SK-N-SH (cell line): ENCODE measurements around the gene ARMH4. TPM values are rescaled to one million over a fixed set of nuclear protein-coding genes. Genes with fewer than 3 reads are reported as not detected.

ENCODE experiments used
- CTCF ChIA-PET: fragments of 300-600, 350-600 bp; formaldehyde crosslinking; extraction: SDS; loops from one replicate; lab custom pipeline; 2021; lab: Yijun Ruan, JAX
- POLR2A ChIA-PET: fragments of 350-600 bp; sonication (Branson Sonifier 250); formaldehyde crosslinking; extraction: SDS; loops from one replicate; lab custom pipeline; 2020; ENCODE audit warnings: antibody characterized with exemption, inconsistent platforms; lab: Yijun Ruan, JAX
- DNase-seq: peaks from one replicate; pipeline ENCODE4 v3.0.0; 2012
- H2AFZ ChIP-seq: fragments of 200-600 bp; sonication (generic); 2 replicates; pipeline ENCODE4 v1.8.1; 2016; ENCODE audit warnings: antibody characterized with exemption, mild to moderate bottlenecking, low read depth
- H3F3A ChIP-seq: fragments of 200-600 bp; sonication (generic); replicated peaks from 2 replicates; pipeline ENCODE3; 2016; ENCODE audit warnings: antibody characterized with exemption, mild to moderate bottlenecking; ENCODE audit not compliant: insufficient read depth
- H3K27ac ChIP-seq, 2 experiments: fragments of 200-500 bp in 1 of 2; fragments of 200-600 bp in 1 of 2; sonication (Bioruptor generic) in 1 of 2; sonication (generic), shearing (Covaris generic) in 1 of 2; 2 replicates each; pipeline versions ENCODE4 v1.5.1 to v1.6.1; 2014 to 2016; ENCODE audit warnings: low read depth in 2 of 2, inconsistent platforms in 1 of 2, low read length in 1 of 2, mild to moderate bottlenecking in 1 of 2, mixed read lengths in 1 of 2
- H3K27me3 ChIP-seq: fragments of 200-600 bp; sonication (generic), shearing (Covaris generic); 2 replicates; pipeline ENCODE4 v1.6.1; 2016; ENCODE audit warnings: mixed run types; ENCODE audit not compliant: insufficient read depth
- H3K36me3 ChIP-seq, 2 experiments: fragments of 200-500 bp in 1 of 2; fragments of 200-600 bp in 1 of 2; sonication (Bioruptor generic) in 1 of 2; sonication (generic) in 1 of 2; replicated peaks in 1 of 2; 2 replicates each; pipeline versions ENCODE3 to v1.5.1; 2014 to 2016; ENCODE audit warnings: low read length in 1 of 2, mild to moderate bottlenecking in 1 of 2; ENCODE audit not compliant: insufficient read depth in 2 of 2, control insufficient read depth in 1 of 2
- H3K4me1 ChIP-seq, 2 experiments: fragments of 200-500 bp in 1 of 2; fragments of 200-600 bp in 1 of 2; sonication (Bioruptor generic) in 1 of 2; sonication (generic), shearing (Covaris generic) in 1 of 2; 2 replicates each; pipeline versions ENCODE4 v1.5.1 to v1.6.1; 2014 to 2016; ENCODE audit warnings: low read depth in 1 of 2, low read length in 1 of 2, mixed run types in 1 of 2; ENCODE audit not compliant: insufficient read depth in 2 of 2, control insufficient read depth in 1 of 2
- H3K4me2 ChIP-seq: fragments of 200-600 bp; sonication (generic), shearing (Covaris generic); 2 replicates; pipeline ENCODE4 v1.6.1; 2017; ENCODE audit warnings: mixed run types
- H3K4me3 ChIP-seq, 2 experiments: fragments of 200-500 bp in 1 of 2; fragments of 200-600 bp in 1 of 2; sonication (Bioruptor generic) in 1 of 2; sonication (generic), shearing (Covaris generic) in 1 of 2; 2 replicates each; pipeline versions ENCODE4 v1.5.1 to v1.8.1; 2014 to 2016; ENCODE audit warnings: low read depth in 2 of 2, inconsistent platforms in 1 of 2, low read length in 1 of 2, mild to moderate bottlenecking in 1 of 2, mixed read lengths in 1 of 2, moderate library complexity in 1 of 2
- H3K79me2 ChIP-seq: fragments of 200-600 bp; sonication (generic); 2 replicates; pipeline ENCODE4 v1.8.1; 2017; ENCODE audit warnings: mild to moderate bottlenecking; ENCODE audit not compliant: insufficient read depth
- H3K9ac ChIP-seq: fragments of 200-600 bp; sonication (generic); 2 replicates; pipeline ENCODE4 v1.6.1; 2017; ENCODE audit warnings: mixed run types
- H3K9me2 ChIP-seq: fragments of 200-600 bp; sonication (generic); 2 replicates; pipeline ENCODE4 v1.6.1; 2017; ENCODE audit warnings: mixed run types
- H3K9me3 ChIP-seq: fragments of 200-600 bp; sonication (generic); 2 replicates; pipeline ENCODE4 v1.6.1; 2017; ENCODE audit warnings: mixed run types, mild to moderate bottlenecking, moderate library complexity
- H4K20me1 ChIP-seq: fragments of 200-600 bp; sonication (generic); 2 replicates; pipeline ENCODE4 v1.6.1; 2017; ENCODE audit warnings: mild to moderate bottlenecking, mixed run types; ENCODE audit not compliant: insufficient read depth
- CHD2 ChIP-seq: fragments of 150-350 bp; IDR thresholded peaks from 2 replicates; pipeline ENCODE4 v1.6.1; 2018; ENCODE audit warnings: low read length; ENCODE audit not compliant: partially characterized antibody
- ELF1 ChIP-seq: IDR thresholded peaks from 2 replicates; pipeline ENCODE4 v1.4.0; 2012
- EZH2phosphoT487 ChIP-seq: fragments of 200-600 bp; sonication (generic); IDR thresholded peaks from 2 replicates; pipeline ENCODE4 v1.6.1; 2017; ENCODE audit warnings: low read depth, mixed run types, mild to moderate bottlenecking, antibody characterized with exemption, moderate library complexity, borderline replicate concordance
- FOSL2 ChIP-seq: IDR thresholded peaks from 2 replicates; pipeline ENCODE4 v1.4.0; 2012; ENCODE audit warnings: low read depth, mild to moderate bottlenecking, moderate library complexity, borderline replicate concordance
- GABPA ChIP-seq: IDR thresholded peaks from 2 replicates; pipeline ENCODE4 v1.4.0; 2012; ENCODE audit warnings: low read depth, mild to moderate bottlenecking
- GATA2 ChIP-seq: sonication (generic); formaldehyde crosslinking; IDR thresholded peaks from 2 replicates; pipeline ENCODE4 v1.5.0; 2020; ENCODE audit warnings: mild to moderate bottlenecking, missing genetic modification reagents
- JUND ChIP-seq: IDR thresholded peaks from 2 replicates; pipeline ENCODE4 v1.4.0; 2012
- MAX ChIP-seq: IDR thresholded peaks from 2 replicates; pipeline ENCODE4 v1.4.0; 2012; ENCODE audit warnings: low read depth
- MXI1 ChIP-seq: IDR thresholded peaks from 2 replicates; pipeline ENCODE4 v1.6.1; 2012; ENCODE audit warnings: mild to moderate bottlenecking, low read depth, low read length, improper control_type of control experiment
- NFIC ChIP-seq: IDR thresholded peaks from 2 replicates; pipeline ENCODE4 v1.4.0; 2012; ENCODE audit warnings: borderline replicate concordance
- NRF1 ChIP-seq: IDR thresholded peaks from 2 replicates; pipeline ENCODE4 v1.6.1; 2012; ENCODE audit warnings: low read depth, mild to moderate bottlenecking, low read length
- POLR2AphosphoS5 ChIP-seq: IDR thresholded peaks from 2 replicates; pipeline ENCODE4 v1.6.1; 2012; ENCODE audit warnings: low read depth, low read length
- RAD21 ChIP-seq: IDR thresholded peaks from 2 replicates; pipeline ENCODE4 v1.6.1; 2012; ENCODE audit warnings: mild to moderate bottlenecking, low read length
- RCOR1 ChIP-seq: fragments of 150-350 bp; IDR thresholded peaks from 2 replicates; pipeline ENCODE4 v1.6.1; 2017; ENCODE audit warnings: antibody characterized with exemption, low read length
- REST ChIP-seq: IDR thresholded peaks from 2 replicates; pipeline ENCODE4 v1.6.1; 2012; ENCODE audit warnings: mild to moderate bottlenecking, low read depth, low read length, moderate library complexity
- YY1 ChIP-seq: IDR thresholded peaks from 2 replicates; pipeline ENCODE4 v1.4.0; 2012; ENCODE audit warnings: low read depth, mild to moderate bottlenecking
- WGBS: methylation state at CpG from one replicate; pipeline ENCODE4 v1.1.6; 2017; ENCODE audit warnings: low lambda C conversion rate; 5-methylcytosine and 5-hydroxymethylcytosine counted together
- polyA plus RNA-seq, 3 experiments: library from polyadenylated mRNA; depleted of rRNA; stranded (reverse); fragments of >200 nt; gene quantifications; 2 replicates each; pipeline ENCODE4 v1.2.3, GENCODE V29; 2012
- TF ChIP-seq, protein P1 (sequence below): fragments of 150-350 bp; IDR thresholded peaks from 2 replicates; pipeline ENCODE4 v1.6.1; 2017; ENCODE audit warnings: antibody characterized with exemption, low read length, low read depth, borderline replicate concordance
- TF ChIP-seq, protein P2 (sequence below): fragments of 200-600 bp; sonication (generic); IDR thresholded peaks from 2 replicates; pipeline ENCODE4 v1.6.1; 2017; ENCODE audit warnings: antibody characterized with exemption, mild to moderate bottlenecking, moderate library complexity

Gene ARMH4
- polyA plus RNA-seq, 1 of the 3 experiments (the other 2 are of a cell fraction): 0.39 TPM

GRCh38 chr14:57999979-58000378 is 152.0 kb downstream of the ARMH4 start:
- ChIA-PET POLR2A (no interaction called here), CTCF (no interaction called here)
- Histone ChIP-seq H3K9ac (no peak overlapping the region), H3K79me2 (no peaks in the 10 kb centered on the region), H3F3A (no peaks in the 10 kb centered on the region), H3K27ac (no peak overlapping the region), H2AFZ (no peak overlapping the region), H3K4me1 (peaks cover 0 to 16% of the 10 kb centered on the region in 2 experiments; a peak in 1 of 4 replicates), H4K20me1 (no peaks in the 10 kb centered on the region), H3K4me2 (no peak overlapping the region), H3K4me3 (no peak overlapping the region), H3K9me2 (no peaks in the 10 kb centered on the region), H3K36me3 (no peaks in the 10 kb centered on the region), H3K27me3 (no peaks in the 10 kb centered on the region), H3K9me3 (no peaks in the 10 kb centered on the region)
- TF ChIP-seq MAX (no peak), NRF1 (no peak), CHD2 (no peak), REST (no peak), NFIC (no peak), MXI1 (no peak), ELF1 (no peak), RAD21 (no peak), GABPA (no peak), POLR2AphosphoS5 (no peak), FOSL2 (no peak), GATA2 (CRISPR knock-in tag) (no peak), RCOR1 (no peak), YY1 (no peak), EZH2phosphoT487 (no peak), JUND (no peak)
- TF ChIP-seq, protein P1, sequence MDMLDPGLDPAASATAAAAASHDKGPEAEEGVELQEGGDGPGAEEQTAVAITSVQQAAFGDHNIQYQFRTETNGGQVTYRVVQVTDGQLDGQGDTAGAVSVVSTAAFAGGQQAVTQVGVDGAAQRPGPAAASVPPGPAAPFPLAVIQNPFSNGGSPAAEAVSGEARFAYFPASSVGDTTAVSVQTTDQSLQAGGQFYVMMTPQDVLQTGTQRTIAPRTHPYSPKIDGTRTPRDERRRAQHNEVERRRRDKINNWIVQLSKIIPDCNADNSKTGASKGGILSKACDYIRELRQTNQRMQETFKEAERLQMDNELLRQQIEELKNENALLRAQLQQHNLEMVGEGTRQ: no peak
- TF ChIP-seq, protein P2, sequence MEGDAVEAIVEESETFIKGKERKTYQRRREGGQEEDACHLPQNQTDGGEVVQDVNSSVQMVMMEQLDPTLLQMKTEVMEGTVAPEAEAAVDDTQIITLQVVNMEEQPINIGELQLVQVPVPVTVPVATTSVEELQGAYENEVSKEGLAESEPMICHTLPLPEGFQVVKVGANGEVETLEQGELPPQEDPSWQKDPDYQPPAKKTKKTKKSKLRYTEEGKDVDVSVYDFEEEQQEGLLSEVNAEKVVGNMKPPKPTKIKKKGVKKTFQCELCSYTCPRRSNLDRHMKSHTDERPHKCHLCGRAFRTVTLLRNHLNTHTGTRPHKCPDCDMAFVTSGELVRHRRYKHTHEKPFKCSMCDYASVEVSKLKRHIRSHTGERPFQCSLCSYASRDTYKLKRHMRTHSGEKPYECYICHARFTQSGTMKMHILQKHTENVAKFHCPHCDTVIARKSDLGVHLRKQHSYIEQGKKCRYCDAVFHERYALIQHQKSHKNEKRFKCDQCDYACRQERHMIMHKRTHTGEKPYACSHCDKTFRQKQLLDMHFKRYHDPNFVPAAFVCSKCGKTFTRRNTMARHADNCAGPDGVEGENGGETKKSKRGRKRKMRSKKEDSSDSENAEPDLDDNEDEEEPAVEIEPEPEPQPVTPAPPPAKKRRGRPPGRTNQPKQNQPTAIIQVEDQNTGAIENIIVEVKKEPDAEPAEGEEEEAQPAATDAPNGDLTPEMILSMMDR: no peak
- WGBS: 15% methylated on average over 1 of the region's 1 CpG
- no peak for DNase-seq
